Activated CD8-positive, alpha-beta memory T cell treated with anti-CD3 and anti-CD28 coated beads for 48 hours (primary cell): Measurements from ENCODE around the gene SERPINA6.
"Not testable (repeated sequence)": the region's sequence is repeated elsewhere in the genome, so short reads cannot be mapped to it uniquely, and the experiment has no call there.

Source experiments
- DNase-seq, 3 experiments: peaks; one replicate each; pipeline ENCODE4 v3.0.0-alpha.2; 2020; ENCODE audit warnings: low read depth in 2 of 3, low spot score in 2 of 3

Gene SERPINA6

DNA sequence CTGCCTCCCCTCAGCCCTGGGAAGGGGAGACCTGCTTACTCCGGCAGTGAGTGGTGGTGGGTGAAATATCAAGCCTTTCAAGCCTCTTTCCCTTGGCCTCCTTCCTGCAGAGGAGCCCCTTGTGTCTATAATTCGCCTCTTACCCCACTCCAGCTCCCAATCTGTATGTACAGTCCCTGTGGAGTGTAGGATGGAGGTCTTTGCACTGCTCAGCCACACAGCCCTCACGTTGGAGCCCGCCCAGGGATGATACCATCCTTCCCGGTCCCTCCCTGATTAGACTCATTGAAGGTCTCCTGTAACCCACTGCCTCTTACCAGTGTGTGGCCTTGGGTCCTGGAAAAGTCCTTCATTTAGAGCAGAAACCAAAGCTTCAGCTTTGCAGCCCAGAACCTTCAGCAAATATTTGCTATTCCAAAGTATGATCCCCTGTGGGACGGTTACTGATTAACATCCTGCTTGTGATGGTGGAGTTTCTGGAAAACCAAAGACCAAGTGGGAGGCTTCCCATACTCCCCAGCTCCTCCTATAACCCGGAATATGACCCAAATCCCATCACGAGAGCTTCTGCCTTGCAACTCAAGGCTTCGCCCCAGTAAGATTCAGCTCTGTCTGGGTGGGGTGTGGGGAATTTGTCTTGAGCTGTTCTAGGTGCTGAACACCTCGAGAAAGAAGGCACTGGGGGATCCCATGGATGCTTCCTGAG, 30.1 kb downstream of the SERPINA6 start, which contains the start of gene SERPINA10:
SERPINA10 (minus strand) TSS at position 397 of the 706 bp plus-strand sequence. CDS start 2,675 bp downstream, outside the sequence.
- no peak for DNase-seq

DNA sequence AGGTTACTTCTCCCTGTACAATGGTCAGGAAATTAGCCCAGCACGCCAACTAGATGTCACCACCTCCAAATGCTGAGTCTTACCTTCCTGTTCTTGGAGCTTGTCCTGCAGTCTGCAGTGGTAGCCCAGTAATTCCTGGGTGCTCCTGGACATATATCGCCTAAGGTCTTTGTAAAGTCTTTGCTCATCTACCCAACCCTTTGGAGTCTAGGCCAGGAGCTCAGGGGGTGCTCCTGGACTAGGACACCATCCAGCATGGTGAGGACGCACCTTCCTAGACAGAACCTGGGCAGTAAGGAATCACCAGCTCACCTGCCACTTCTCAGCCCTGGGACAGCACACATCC, 30.6 kb downstream of the SERPINA6 start:
- no peak for DNase-seq

DNA sequence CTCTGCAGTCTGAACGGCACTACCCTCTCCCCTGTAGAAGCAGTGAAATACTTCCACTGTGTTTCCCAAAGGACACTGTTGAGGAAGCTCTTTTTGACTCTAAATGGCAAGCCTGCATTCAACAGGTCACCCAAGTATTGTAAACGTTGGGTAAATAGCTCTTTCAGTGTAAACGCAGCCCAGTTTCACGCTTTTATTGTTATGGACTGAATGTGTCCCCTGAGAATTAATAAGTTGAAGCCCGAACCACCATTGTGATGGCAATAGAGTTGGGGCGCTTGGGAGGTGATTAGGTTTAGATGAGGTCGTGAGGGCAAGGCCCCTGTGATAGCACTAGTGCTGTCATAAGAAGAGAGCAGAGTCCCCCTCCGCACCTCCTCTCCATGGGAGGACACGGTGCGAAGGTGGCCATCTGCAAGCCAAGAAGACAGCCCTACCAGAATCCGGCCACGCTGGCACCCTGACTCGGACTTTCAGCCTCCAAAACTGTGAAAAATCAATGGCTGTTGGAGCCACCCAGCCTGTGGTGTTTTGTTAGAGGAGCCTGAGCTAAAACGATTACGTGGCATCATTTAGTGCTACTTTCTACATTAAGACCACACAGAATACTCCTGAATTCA, 31.1 kb downstream of the SERPINA6 start:
- no peak for DNase-seq

DNA sequence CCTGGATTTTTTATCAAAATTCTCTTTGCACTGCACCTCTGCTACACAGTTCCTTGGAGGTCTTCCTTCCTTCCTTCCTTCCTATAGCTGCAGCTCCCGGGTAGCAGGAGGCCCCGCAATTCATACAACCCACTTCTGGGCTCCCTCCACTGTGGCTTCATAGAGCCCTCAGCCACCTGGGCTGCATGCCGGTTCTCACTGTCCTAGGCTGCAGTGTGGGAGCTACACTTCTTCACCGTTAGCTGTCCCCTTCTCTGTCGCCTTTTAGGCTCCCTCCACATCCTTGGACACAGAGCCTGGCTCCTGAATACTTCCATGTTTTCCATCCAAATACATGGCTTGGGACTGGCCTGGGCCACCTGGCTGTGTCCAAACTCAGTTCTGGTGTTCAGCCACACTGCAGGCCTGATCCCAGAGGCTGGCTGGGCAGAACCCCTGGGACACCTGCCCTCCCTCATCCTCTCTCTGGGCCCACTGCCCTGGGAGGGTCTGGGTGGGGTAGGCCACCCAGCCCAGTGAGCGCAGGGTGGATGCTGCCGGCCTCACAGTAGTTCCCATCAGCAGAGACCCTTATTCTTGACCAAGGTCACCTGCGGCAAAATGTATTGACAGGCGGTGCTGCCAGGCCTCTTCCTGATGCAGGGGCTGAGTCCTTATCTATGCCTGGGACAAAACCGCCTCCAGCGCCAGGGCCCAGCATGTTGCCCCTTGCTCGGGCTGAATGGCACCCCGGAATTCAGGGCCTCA, 31.8 kb downstream of the SERPINA6 start:
- no peak for DNase-seq

DNA sequence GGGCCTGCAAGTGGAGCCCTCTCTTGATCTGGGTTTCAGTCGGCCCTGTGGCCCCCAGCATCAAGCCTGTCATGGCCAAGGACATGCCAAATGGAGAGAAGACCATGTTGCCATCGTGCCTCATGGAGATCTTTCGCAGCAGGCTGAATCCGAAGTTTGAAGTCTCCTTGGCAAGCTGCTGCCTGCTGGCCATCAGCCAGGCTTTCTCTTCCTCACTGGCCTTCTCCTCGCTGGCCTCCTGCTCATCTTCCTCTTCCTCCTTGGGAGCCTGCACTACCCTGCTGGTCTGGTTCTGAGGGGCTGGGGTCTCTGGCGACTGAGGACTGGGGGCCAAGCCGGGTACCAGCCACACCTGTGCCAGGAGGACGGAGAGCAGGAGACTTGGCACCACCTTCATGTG, 32.9 kb downstream of the SERPINA6 start:
- no peak for DNase-seq

DNA sequence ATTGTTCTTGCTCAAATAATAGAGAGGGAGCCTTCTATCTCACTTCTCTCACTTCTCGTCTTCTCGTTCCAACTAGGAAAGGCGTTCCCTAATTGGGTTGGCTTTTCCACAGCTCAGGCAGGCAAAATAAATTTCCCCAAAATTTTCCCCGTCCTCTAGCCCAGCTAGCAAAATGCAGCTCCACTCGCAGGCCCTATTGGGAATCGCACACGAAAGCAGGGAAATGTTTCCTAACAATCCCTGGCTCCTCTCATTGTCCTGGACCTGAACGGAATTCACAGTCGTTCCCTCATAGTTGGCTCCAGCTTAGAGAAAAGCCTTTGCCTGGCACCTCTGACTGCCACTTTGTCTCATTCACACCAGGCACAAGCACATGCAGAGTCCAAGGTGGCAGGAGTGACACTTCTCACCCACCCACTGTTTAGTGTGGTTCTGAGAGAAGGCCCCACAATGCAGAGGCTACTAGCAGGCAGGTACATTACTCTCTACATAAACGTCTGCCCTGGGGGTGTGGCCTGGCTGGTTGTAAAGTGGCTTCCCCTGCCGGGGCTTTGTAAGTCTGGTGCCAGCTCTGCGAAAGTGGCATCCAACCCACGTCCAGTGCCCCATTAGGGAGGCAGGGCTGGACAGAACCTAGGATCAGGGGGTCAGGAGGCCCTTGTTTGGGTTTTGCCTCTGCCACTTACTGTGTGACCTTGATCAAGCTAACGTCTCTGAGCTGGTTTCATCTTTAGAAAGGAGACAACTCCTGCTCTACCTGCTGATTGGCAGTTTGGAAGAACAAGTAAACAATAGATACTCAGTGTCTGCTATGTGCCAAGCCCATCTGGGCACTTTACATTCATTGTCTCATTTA, 34.3 kb downstream of the SERPINA6 start:
- no peak for DNase-seq

DNA sequence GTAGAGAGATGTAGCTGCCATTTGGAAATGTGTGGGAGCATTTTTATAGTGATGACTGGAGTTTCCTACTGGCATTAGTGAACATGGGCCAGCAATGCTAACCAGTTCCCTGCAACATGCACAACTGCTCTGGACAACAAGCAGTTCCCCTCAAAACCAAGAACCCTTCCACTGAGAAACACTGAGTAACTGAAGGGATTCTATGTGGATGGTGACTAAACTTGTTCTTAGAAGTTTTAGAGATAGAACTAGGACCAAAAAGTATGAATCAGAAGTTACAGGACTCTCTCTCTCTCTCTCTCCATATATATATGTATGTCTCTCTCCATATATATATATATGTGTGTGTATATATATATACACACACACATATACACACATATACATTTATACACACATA, 38.0 kb downstream of the SERPINA6 start:
- no peak for DNase-seq

DNA sequence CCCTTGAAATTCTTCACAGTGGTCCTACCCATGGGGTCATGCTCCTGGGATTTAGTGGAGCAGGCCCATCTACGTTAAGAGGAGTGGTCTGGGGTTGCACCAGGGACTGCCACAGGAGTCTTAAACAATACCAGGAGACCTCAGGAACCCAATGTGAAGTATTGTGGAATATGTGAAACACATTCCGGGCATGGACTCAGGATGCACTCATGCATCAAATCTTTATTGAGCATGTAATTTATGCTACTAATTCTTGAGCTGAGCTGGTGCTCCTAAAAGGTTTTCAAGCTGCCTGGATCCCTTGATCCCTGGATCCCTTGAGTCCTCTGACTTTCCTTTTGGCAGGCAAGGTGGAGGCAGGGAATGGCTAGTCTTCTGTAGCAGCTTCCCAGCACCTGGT, 38.9 kb downstream of the SERPINA6 start:
- DNase-seq: no peak

DNA sequence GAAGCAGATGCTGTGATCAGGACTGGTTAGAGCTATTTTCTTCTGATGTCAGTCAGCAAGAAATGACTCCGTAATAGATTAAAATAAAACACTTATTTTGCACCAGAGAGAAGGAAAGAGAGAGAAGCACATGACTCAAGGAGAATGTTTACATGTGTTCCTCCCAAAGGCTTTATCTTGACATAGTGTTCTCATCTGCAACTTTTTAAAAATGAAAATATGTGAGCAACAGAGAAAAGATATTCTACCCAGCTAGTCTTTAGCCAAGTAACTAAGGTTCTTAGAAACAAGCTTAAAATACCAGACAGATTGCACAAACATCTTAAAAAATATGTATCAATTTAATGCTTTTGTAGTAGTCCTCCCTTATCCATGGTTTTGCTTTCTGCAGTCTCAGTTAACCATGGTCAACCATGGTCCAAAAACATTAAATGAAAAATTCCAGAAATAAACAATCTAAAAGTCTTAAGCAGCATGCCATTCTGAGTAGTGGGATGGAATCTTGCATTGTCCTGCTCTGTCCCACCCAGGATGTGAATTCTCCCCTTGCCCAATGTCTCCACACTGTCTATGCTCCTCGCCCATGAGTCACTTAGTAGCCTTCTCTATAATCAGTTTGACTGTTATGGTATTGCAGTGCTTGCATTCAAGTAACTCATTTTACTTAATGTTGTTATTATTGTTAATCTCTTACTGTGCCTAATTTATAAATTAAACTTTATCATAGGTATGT, 40.0 kb downstream of the SERPINA6 start:
- no peak for DNase-seq

DNA sequence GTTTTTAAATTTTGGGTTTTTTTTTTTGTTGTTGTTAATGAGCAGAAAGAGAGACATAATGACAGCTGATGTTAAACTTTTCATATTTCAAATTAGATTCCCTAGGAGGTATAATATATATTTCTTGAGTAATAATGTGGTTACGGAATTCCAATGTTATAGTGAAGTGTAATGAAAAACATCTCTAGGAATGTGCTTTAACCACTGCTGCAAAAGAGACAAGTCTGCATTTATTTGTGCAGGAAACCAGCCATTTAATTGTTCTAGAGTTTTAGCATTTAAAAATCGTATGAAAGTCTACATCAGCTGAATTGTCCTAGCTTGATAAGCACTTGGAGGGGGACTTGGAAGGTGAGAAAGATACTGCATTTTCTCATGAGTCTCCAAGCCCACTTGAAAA, 44.4 kb downstream of the SERPINA6 start:
- DNase-seq: no peak

DNA sequence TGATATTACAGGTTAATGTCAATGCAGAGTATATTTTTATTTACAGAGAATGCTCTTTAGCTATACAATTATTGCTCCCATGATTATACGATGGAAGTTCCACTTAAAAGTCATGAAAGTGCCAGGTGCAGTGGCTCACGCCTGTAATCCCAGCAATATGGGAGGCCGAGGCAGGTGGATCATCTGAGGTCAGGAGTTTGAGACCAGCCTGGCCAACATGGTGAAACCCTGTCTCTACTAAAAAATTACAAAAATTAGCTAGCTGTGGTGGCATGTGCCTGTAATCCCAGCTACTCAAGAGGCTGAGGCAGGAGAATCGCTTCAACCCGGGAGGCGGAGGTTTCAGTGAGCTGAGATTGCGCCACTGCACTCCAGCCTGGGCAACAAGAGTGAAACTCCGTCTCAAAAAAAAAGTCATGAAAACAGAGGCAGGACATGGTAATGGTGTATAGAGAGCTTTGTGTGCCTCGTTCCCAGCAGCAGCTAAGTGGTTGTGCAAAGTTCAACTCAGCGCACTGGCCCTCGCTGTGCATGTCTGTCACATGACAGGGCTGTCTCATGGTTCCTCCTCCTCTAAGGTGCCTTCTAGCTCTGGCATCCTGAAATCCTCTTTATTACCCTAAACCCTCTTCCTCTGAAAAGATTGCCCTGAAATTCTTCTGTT, 46.1 kb downstream of the SERPINA6 start:
- DNase-seq: not testable (repeated sequence)

DNA sequence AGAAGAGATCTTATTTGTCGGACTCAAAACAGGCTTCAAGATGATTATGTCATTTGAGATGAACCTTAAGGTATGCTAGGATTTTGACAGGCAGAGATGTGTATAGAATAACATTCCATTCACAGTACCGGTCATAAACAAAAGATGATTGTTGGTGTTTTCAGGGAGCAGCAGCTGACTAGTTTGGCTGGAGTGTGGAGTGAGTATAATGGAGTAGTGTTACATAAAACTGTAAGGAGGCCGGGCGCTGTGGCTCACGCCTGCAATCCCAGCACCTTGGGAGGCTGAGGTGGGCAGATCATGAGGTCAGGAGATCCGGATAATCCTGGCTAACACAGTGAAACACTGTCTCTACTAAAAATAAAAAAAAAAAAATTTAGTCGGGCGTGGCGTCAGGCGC, 54.0 kb downstream of the SERPINA6 start:
- DNase-seq: no peak

DNA sequence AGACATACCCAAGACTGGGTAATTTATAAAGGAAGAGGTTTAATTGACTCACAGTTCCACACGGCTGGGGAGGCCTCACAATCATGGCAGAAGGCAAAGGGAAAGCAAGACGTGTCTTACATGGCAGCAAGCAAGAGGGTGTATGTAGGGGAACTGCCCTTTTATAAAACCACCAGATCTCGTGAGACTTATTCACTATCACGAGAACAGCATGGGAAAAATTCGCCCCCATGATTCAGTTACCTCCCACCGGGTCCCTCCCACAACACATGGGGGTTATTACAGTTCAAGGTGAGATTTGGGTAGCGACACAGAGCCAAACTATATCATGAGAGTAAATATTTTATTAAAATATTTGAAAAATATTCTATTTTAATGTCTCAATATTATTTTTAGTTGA, 54.6 kb downstream of the SERPINA6 start:
- DNase-seq: not testable (repeated sequence)

DNA sequence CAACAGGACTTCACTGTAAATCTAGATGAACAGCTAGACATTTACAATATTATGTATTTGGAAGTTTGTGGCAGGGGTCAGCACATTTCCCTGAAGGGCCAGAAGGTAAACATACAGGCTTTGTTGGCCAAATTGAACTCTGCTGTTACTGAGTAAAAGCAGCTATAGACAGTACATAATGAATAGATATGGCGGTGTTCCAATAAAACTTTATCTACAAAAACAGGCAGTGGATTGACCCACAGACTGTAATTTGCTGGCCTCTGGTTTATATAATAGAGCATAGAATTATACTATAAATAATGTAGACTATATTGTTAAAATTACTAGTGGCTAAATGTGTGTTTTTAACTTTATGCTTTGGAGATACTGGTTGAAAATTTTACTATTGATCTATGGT, 55.8 kb downstream of the SERPINA6 start:
- no peak for DNase-seq

DNA sequence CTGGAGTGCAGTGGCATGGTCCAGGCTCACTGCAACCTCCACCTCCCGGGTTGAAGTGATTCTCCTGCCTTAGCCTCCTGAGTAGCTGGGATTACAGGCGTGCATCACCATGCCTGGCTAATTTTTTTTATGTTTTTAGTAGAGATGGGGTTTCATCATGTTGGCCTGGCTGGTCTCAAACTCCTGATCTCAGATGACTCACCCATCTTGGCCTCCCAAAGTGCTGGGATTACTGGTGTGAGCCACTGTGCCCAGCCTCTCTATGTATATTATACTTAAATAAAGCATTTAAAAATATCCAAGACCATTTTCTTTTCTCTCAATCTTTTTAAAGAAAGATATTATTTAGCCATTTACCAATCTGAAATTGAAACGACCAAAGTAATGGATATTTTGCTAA, 58.9 kb downstream of the SERPINA6 start:
- not testable (repeated sequence) for DNase-seq
